Measurements from ENCODE around the gene CIRBP. TPM values are rescaled to one million over a fixed set of nuclear protein-coding genes. Genes with fewer than 3 reads are reported as not detected.

Gene CIRBP
- total and polyA plus RNA-seq, 9 of the 15 experiments (the other 6 are each of a cell fraction or from before 2014, with no cell fraction given), result 20.5 to 327 (median 176) TPM

DNA sequence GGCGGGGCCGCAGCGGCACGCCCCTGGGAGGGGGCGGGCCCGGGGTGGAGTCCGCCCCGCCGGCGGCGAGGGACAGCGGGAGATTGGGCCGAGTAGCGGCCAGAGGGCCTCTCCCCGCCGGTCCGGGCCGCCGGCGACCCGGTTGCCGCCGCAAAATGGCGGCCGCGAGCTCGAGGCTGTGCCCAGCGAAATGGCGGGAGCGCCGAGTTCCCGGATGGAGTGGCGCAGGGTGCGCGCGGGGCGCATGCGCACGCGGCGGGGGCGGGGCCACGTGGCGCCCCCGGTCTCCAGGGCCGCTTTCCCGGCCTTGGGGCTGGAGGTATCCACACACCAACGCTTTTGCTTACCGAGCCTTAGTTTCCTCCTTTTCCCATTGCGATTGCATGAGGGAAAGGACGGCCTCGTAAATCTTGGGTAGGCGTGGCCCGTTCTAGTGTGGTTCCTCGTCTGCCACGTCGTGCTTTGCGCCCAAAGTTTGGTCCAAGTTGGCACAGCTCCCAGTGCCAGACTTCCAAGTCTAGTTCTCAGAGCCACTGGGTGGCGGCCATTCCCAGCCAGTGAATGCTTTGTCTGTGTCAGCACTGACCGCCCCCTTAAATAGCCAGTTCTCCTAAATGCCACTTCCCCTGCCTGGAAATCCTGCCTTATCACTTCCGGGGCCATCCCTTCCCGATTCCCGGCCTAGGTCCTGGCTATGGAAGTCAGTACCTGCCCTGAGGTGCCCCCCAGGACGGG lies 513 bp downstream of the CIRBP start (continued):
- no peak for TF ChIP-seq ZNF318 (IDR thresholded peaks at IDR 0.05; ENCODE audit: borderline replicate concordance in 1 of 2, low read depth in 1 of 2)
- TF ChIP-seq PTTG1 (tag; IDR thresholded peaks at IDR 0.05; ENCODE audit: low read depth), result no peak
- peak; percentile 22 for TF ChIP-seq E2F8 (IDR thresholded peaks at IDR 0.05; ENCODE audit: low read depth, partially characterized antibody)
- TF ChIP-seq BRF2 (IDR thresholded peaks at IDR 0.05; ENCODE audit: borderline replicate concordance, insufficient read depth, insufficient read length), result no peak
- no peak for TF ChIP-seq RBM25 (IDR thresholded peaks at IDR 0.05; ENCODE audit: low read depth, low read length, severe bottlenecking)
- TF ChIP-seq TEAD4 (IDR thresholded peaks at IDR 0.05; ENCODE audit: low read length), result peak; percentile 82
- TF ChIP-seq TEAD4 (CRISPR knock-in tag; IDR thresholded peaks at IDR 0.05; ENCODE audit: borderline replicate concordance), result 0 out of 2 replicates have a peak, but pooled peaks have one; percentile 14
- TF ChIP-seq KDM1A (IDR thresholded peaks at IDR 0.05), result no peak
- TF ChIP-seq PATZ1 (CRISPR knock-in tag; IDR thresholded peaks at IDR 0.05; ENCODE audit: borderline replicate concordance), result no peak
- TF ChIP-seq, protein P1, sequence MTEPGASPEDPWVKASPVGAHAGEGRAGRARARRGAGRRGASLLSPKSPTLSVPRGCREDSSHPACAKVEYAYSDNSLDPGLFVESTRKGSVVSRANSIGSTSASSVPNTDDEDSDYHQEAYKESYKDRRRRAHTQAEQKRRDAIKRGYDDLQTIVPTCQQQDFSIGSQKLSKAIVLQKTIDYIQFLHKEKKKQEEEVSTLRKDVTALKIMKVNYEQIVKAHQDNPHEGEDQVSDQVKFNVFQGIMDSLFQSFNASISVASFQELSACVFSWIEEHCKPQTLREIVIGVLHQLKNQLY (CRISPR knock-in tag; conservative IDR thresholded peaks at IDR 0.05), result no peak

Data from K562 (cell line).